GM12874 (cell line): ENCODE data around the gene SASH1.

ENCODE experiments used
- CTCF ChIP-seq: IDR thresholded peaks from 2 replicates; pipeline ENCODE4 v1.5.1; 2011; ENCODE audit warnings: low read depth, mild to moderate bottlenecking, control low read depth, low read length, moderate library complexity; ENCODE audit not compliant: insufficient read depth

Gene SASH1

GRCh38 chr6:148465011-148465335, 122.3 kb downstream of the SASH1 start:
- TF ChIP-seq CTCF: no peak

DNA sequence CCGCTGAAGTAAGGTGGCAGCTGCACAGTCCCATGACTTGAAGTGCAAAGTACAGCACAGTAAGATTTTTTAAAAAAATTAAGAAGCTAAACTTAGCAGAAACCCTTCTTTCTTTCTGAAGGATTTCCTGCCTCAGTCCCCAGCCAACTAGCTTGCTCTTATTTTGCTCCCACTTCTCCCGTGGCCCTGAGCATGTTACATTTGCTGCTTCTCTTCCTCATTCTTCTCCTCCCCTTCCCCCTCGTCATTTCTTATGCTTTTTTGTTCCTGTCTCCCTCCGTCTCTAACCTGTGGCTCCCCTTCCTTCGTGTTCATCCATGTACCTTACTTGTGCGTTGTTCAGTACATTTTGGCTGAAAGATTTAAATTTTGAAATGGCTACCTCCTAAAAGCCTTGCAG, 123.0 kb downstream of the SASH1 start:
- TF ChIP-seq CTCF: no peak

DNA sequence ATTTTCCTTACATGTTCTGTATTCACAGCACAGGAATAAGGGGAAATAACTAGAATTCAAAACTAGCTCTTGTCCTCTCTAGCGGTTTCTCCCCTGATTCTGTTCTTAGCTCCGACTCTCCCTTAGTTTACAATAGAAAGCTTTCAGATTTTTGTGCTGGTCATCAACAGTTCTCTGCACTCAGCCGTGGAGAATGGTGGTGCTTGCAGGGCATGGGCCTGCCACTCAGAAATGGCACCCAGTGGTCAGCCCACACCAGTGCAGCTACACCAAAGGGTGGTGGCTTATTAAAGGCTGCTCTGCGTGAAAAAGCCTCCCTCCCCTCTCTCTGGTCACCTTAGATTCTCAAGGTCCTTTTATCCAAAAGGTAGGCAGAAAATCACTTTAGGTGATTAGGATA, 123.5 kb downstream of the SASH1 start:
- no peak for TF ChIP-seq CTCF

- no peak for TF ChIP-seq CTCF
These were observed 125.3 kb downstream of the SASH1 start for GRCh38 chr6:148467926-148468325.

DNA sequence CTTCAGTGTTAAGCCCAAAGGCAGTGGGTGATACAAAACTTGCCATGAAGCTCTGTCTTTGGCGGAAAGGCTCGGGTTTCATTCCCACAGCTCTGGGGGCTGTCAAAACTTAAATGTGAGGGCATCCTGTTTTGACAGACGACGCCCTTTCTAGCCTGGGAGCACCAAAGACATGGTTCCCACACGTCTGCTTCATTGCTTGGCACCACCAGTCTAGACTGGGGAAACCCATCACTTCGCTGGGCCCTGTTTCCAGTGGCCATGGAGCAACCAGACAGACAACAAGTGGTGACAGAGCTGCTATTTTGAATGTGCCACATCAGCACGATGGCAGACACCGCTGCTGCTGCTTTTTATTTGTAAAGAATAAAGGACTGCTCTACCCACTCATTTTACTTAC, 127.5 kb downstream of the SASH1 start:
- TF ChIP-seq CTCF: no peak

DNA sequence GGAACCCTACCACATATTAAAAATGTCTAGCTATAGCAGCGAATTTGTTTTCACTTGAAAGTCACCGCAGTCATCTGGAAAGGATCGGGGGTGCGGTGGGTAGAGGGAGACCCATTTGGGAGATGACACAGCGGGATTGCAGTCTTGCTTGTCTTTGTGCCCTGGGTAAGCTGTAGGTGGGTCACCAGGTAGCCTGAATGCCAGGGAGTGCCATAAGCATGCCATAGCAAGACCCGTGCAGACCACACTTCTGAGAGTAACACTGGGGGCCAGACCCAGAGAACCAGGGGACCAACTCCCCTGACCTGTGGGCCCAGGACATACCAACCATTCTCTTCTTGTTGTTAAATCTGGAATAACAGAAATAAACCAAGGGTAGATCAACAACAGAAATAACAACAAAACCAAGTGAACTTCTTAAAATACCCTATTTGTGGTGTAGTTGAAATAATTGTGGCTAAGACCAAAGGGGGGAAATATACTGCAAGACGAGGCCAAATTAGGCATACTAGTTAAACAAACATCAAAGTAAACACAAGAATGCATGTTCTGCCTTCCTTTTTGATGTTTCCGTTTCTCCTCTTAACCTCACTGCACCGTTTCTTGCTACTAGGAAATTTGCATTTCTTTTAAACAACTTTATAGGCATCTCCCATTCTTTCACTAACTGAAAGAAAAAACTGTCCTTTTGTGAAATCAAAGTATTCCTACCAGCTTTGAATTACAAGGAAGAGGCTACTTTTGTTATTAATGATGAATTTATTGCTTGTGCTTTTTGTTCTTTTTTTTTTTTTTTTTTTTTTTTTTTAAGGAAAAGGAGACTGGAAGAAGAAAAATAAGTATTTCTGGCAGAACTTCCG, 128.2 kb downstream of the SASH1 start:
- no peak for TF ChIP-seq CTCF

- no peak for TF ChIP-seq CTCF
These were observed 129.1 kb downstream of the SASH1 start for GRCh38 chr6:148471624-148472159.
